Renal cortex interstitium (tissue), 11 donors: ENCODE results near the gene MMS19. TPM values are rescaled to one million over a fixed set of nuclear protein-coding genes. Genes with fewer than 3 reads are reported as not detected.
"Not testable (repeated sequence)": the region's sequence is repeated elsewhere in the genome, so short reads cannot be mapped to it uniquely, and the experiment has no call there.

ENCODE experiments used
- DNase-seq, 11 donors: peaks; one replicate each; pipeline ENCODE4 v3.0.0-alpha.2; 2013; ENCODE audit warnings: low read depth in 9 of 11, low spot score in 4 of 11; ENCODE audit errors: extremely low read depth in 1 of 11
- polyA plus RNA-seq, 3 donors: library from polyadenylated mRNA; unstranded; fragments of 120-200 nt; gene quantifications; one replicate each; pipeline ENCODE4 v1.2.1, GENCODE V29; 2013; ENCODE audit not compliant: insufficient read length in 3 of 3

MMS19 gene
- polyA plus RNA-seq, 3 donors: 93.5 to 107 (median 95.0) TPM

- no peak for DNase-seq
Measured at GRCh38 chr10:97533888-97534287, 35.7 kb upstream of the MMS19 start.

DNA sequence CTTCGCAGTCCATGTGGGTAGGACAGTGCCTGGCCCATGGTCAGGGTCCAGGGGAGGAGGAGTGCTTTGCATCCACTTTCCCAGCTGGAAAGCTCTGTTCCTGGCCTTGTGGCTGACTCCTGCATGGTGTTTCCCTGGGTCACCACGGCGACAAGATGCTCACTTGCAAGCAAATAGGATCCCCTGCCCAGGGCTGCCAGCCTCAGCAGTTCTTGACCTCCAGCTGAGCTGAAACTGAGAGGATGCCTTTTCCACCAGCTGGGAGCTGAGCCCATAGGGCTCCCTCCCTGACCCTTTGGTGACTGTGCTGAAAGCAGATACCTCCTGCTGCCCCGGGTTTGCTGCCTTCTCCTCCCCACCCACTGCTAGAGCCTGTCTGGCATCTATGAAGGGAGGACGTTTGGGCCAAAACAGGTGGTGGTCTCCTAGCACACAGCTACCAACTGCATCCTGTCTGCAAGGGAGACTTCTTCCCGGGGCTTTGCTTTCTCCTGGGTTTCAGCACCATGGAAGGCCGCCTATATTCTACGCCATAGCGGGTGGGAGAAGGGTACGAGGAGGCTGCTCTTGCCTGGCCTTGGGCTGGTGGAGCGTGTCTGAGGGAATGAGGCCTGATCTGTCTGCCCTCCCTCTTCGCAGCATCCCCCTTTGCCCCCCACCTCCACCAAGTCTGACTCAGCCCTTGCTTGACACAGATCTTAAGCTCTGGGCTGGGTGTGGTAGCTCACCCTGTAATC, 34.9 kb upstream of the MMS19 start:
- DNase-seq: no peak

- DNase-seq: no peak
Measured at GRCh38 chr10:97531401-97531986, 33.3 kb upstream of the MMS19 start.

DNA sequence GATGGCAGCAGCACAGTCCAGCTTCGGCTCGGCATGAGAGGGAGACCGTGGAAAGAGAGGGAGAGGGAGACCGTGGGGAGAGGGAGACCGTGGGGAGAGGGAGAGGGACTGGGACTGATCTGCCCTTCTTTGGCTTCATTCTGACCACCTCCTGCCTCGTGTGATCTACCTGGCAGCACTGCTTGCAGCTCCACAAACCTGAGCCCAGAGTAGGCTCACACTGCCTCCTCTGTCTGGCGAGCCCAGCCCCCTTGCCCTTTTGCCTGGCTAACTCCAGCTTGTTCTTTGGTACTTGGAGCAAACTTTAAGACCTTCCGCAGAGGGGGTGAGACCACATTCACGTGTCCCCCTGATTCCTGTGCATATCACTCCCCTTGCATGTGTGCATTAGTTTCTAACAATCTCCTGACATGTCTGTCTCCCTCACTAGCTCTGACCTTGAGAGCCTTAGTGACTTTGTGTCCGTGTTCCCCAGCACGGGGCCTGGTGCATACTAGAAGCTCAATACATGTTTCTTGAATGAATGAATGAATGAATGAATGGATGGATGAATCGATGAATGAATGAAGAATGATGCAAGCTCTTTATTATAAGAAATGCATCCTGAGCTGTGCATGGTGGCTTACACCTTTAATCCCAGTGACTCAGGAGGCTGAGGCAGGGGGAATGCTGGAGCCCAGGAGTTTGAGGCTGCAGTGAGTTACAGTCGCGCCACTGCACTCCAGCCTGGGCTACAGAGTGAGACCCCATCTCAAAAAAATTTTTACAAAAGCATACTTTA, 31.7 kb upstream of the MMS19 start:
- DNase-seq: no peak

DNA sequence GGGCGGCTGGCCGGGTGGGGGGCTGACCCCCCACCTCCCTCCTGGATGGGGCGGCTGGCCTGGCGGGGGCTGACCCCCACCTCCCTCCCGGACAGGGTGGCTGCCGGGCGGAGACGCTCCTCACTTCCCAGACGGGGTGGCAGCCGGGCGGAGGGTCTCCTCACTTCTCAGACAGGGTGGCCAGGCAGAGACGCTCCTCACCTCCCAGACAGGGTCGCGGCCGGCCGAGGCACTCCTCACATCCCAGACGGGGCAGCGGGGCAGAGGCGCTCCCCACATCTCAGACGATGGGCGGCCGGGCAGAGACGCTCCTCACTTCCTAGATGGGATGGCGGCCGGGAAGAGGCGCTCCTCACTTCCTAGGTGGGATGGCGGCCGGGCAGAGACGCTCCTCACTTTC, 30.7 kb upstream of the MMS19 start:
- DNase-seq: not testable (repeated sequence)

GRCh38 chr10:97525683-97526110, 27.5 kb upstream of the MMS19 start:
- no peak for DNase-seq

DNA sequence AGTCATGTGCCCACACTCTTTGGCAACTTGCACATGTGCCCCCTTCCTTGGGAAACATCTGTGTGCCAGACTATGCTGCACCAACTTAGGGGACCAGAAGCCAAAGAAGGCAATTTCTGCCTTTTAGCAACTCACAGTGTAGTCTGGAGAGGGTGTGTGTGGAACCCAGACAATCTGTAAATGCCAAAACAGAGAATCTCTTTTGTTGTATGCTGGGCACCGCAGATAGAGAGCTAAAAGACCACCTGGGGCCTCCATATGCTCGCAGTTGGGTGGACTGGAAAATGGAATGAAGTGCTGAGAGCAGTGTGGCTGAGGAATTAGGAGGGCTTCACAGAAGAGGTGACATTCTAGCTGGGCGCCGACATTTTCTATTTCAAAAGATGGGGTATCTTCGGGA, 26.9 kb upstream of the MMS19 start:
- DNase-seq: no peak

DNA sequence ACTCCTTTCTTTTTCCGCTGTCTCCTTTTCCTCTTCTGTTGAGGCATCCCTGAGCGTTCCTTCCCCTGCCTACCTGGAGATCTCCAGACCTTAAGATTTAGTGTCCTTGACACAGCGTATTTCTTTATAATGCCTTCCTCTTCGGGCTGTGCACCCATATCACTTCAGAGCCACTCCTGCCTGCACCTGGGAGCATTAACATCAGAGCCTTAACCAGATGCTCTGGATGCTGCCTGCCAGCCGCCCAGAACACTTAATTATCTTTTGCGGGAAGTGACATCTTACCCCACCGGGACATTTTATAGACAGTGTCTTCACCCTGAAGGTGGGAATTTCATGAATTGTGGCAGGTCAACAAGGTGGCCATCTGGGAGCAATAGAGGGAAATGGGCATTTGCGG, 24.7 kb upstream of the MMS19 start:
- DNase-seq: no peak

- no peak for DNase-seq
Measured at GRCh38 chr10:97522071-97522470, 23.8 kb upstream of the MMS19 start.

GRCh38 chr10:97520978-97521761, 22.9 kb upstream of the MMS19 start:
- DNase-seq: no peak

DNA sequence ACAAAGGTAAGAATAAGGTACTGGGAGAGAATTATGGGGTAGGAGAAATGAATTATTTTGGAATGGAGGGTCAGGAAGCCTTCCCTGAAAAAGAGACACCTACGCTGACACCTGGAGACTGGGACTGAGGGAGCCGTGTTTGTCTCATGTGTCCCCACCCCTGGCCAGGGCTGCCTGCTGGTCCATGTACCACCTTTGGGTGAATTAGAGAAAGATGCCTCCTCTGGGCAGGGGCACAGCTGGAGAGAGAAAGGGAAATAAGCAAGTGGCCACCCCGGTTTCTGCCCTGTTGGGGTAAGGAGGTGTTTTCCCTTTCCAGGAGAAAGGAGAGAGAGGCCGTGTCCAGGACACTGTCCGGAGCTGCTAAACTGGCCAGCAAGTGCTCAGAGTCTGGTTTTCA, 22.3 kb upstream of the MMS19 start:
- DNase-seq: no peak

DNA sequence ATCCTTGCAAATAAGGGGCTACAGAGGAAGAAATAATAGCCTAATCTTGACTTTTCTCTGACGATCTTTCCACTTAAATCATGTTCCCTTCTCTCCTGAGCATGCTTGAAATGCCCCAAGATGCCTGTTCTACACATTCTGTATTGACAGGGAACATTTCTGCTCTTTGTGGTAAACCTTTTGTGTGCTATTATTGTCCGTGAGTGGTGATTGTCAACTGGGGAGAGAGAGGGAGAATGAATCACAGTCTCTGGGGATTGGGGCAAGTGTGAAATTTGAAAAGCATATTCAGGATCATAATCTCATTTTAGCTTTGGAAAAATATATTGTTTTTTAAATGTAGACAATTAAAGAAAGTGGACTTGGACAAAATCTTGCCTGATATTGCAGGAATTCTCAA, 21.1 kb upstream of the MMS19 start:
- no peak for DNase-seq

DNA sequence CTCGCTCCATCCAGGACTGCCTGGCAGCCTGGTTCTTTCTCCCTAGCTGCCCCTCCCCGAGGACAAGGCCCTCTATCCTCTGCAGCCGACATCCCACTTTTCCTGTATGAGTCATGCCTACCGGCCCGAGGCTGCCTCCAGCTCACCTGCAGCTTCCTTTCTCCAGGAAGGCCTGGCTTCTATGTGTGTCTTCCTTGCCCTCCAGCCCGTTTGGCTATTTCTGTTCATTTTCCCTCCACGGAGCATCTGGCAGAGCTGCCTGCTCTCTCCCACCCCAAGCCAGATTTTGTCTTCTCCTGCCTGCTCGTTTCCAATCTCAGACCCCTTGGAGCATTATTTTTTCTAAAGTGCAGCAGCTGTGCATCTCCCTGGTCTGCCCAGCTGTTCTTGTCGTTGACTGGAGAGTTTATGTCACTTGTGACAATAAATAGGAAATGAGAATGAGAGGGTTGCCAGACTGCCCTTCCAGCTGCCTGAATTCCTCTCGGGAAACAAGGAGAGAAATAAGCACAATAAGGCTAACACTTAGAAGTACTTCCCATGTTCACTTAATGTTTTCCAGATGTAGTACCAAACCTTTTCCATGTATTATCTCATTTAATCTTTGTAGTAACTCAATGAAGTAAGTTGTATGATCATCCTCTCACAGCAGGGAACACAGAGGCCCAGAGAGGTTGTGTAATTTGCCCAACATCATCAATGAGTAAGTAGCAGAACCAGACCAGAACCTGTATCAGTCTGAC, 20.2 kb upstream of the MMS19 start:
- DNase-seq: no peak

GRCh38 chr10:97517778-97518300, 19.6 kb upstream of the MMS19 start:
- DNase-seq: no peak

DNA sequence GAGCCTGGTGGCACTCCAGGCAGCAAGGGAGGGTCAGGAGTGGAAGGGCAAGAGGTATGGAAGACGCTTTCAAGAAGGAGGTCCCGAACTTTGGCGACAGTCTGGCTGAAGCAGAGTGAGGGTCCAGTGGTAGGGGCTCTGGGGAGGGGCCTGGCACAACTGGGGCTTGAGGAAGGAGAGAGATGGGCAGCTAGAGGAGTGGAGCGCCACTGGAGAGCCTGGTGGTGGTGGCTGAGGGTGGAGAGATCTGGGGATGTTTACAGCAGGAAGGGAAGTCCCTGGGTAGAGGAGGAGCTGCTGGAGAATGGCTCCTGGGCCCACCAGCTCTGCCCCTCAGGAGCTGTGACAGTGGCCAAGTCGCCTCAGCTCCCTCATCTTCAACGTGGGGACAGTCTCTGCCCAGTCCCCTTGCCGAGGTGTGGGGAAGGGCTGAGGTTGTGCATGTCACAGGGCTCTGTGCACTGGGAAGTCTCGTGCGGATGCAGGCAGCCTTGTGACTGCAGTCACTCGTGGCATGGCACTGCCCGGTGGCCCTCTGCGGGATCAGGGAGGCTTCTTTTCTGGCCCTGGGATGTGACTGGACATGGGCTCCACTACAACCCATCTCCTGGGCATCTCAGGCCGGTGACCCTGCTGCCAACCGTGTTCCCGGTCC, 19.0 kb upstream of the MMS19 start:
- DNase-seq: no peak

GRCh38 chr10:97515271-97515978, 17.2 kb upstream of the MMS19 start:
- DNase-seq: no peak

GRCh38 chr10:97514344-97514743, 16.1 kb upstream of the MMS19 start:
- no peak for DNase-seq

- DNase-seq: no peak
Measured at GRCh38 chr10:97512993-97513392, 14.8 kb upstream of the MMS19 start.
